ENCODE measurements around the gene DIAPH2.
"Not testable (repeated sequence)": the region's sequence is repeated elsewhere in the genome, so short reads cannot be mapped to it uniquely, and the experiment has no call there.

Gene DIAPH2

DNA sequence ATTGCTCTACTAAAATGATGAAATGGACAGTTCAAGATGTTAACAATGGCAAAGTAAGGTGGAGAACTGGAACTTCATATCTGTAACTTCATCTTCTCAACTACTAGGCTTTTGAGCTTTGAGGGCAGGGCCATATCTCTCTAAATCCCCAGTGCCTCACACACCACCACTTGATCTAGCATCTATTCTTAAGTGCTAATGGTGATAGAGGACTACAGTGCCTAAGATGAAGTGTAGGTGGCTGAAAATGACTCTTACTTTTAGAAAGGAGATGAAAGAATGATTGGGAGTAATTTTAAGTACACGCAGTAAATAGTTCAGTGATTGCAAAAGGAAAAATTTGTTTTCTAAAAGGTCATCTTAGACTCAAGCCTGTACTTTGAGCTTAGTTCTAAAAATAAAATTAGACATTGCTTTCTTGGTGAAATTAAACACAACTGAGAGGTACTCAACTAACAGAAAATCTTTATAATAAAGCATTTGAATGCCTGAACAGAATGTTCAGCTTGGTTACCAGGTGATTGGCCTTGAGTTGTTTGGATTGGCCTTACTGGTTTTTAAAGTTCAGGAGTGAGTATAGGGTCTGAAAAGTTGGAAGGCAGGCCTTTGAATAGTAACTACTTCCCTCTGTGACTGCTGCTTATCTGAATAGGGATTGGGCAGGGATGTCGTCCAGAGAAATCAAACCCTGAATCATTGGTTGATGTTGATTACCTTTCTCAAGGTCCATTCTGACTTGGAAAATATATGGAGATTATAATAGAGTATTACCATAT lies 45.4 kb downstream of the DIAPH2 start:
- TF ChIP-seq, protein P1, sequence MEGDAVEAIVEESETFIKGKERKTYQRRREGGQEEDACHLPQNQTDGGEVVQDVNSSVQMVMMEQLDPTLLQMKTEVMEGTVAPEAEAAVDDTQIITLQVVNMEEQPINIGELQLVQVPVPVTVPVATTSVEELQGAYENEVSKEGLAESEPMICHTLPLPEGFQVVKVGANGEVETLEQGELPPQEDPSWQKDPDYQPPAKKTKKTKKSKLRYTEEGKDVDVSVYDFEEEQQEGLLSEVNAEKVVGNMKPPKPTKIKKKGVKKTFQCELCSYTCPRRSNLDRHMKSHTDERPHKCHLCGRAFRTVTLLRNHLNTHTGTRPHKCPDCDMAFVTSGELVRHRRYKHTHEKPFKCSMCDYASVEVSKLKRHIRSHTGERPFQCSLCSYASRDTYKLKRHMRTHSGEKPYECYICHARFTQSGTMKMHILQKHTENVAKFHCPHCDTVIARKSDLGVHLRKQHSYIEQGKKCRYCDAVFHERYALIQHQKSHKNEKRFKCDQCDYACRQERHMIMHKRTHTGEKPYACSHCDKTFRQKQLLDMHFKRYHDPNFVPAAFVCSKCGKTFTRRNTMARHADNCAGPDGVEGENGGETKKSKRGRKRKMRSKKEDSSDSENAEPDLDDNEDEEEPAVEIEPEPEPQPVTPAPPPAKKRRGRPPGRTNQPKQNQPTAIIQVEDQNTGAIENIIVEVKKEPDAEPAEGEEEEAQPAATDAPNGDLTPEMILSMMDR (conservative IDR thresholded peaks at IDR 0.05; ENCODE audit: control insufficient read depth, insufficient read depth, low read depth, low read length) = no peak
- no peak for DNase-seq (ENCODE audit: low read depth)
- H3K4me3 ChIP-seq (ENCODE audit: control insufficient read depth, low read depth, low read length) = no peak overlapping the region

DNA sequence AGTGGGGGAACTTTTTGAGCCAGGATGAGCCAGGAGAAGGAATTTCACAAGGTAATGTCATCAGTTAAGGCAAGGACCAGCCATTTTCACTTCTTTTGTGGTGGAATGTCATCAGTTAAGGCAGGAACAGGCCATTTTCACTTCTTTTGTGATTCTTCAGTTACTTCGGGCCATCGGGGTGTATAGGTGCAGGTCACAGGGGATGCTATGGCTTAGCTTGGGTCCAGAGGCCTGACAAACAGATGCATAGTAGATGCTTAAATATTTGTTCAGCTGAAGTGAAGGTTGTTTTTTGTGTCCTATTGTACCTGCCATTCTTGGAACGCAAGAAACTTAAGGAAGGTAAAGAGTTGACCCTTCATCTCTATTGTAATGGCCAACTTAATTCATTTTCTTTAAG lies 46.4 kb downstream of the DIAPH2 start:
- not testable (repeated sequence) for H3K4me3 ChIP-seq (ENCODE audit: control insufficient read depth, low read depth, low read length); DNase-seq (ENCODE audit: low read depth)

DNA sequence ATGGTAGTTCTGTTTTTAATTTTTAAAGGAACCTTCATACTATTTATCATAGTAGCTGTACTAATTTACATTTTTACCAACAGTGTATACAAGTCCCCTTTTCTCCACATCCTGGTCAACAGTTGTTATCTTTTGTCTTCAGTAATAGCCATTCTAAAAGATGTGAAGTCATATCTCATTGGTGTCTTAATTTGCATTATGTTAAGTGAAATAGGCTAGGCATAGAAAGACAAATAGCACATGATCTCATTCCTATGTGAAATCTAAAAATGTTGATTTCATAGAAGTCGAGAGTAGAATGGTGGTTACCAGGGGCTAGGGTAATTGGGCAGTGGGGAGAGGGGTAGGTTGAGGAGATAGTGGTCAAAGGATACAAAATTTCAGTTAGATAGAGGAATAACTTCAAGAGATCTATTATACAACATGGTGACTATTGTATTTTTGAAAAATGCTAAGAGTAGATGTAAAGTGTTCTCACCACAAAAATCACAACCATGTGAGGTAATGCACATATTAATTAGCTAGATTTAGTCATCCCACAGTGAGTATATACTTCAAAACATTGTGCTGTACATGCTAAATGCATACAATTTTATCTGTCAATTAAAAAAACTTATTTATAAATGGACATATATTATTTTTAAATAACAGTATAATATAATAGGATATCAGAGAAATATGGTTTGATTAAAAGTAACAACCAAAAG lies 58.9 kb downstream of the DIAPH2 start:
- TF ChIP-seq, protein P1 (conservative IDR thresholded peaks at IDR 0.05; ENCODE audit: control insufficient read depth, insufficient read depth, low read depth, low read length) = no peak
- no peak for DNase-seq (ENCODE audit: low read depth)
- no peak overlapping the region for H3K4me3 ChIP-seq (ENCODE audit: control insufficient read depth, low read depth, low read length)

DNA sequence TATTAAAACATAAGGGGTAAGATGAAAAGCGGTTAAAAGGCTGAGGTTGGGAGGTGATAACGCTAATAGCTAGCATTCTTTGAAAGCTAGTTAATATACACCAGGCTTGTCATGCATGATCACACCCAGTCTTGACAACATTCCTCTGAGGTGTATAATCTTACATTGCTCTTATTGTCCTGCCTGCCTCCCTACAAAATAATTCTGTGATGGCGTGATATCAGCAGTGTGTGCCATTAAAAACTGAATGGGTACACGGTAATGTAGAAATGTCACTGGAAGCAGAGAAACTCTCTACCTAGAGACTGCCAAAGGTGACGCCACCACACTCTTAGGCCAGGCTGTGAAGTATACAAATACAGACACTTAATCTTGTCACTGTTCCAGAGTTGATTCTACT lies 68.1 kb downstream of the DIAPH2 start:
- TF ChIP-seq, protein P1 (conservative IDR thresholded peaks at IDR 0.05; ENCODE audit: control insufficient read depth, insufficient read depth, low read depth, low read length) = no peak
- H3K4me3 ChIP-seq (ENCODE audit: control insufficient read depth, low read depth, low read length) = no peak overlapping the region
- no peak for DNase-seq (ENCODE audit: low read depth)

DNA sequence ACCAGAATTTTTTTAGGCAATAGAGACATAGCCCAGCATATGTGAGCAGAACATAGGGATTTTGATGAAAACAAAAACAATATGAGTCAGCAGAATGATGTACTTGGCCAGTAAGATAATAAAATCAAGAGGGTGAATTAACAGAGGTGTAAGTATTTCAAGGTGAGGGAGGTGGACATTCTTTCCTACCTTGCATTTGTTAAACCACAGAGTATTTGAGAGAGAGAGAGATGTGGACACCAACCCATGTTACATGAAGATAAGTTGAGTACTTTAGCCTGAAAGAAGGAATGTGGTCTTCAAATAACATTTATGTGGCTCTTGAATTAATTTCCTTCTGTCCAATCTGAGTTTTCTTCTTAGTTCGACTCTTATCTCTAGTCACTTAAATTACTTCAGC lies 68.6 kb downstream of the DIAPH2 start:
- TF ChIP-seq, protein P1 (conservative IDR thresholded peaks at IDR 0.05; ENCODE audit: control insufficient read depth, insufficient read depth, low read depth, low read length) = no peak
- H3K4me3 ChIP-seq (ENCODE audit: control insufficient read depth, low read depth, low read length) = no peak overlapping the region
- no peak for DNase-seq (ENCODE audit: low read depth)

DNA sequence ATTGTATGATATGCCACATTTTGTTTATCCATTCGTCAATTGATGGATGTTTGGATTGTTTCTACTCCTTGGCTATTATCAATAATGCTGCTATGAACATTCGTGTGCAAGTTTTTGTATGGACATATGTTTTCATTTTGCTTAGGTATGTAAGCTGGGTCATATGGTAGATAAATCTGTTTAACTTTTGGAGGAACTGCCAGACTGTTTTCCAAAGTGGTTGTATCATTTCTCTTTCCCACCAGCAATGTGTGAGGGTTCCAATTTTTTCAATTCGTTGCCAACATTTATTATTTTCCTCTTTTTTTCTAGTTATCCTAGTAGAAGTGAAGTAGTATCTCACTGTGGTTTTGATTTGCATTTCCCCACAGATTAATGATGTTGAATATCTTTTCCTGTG lies 71.8 kb downstream of the DIAPH2 start:
- H3K4me3 ChIP-seq (ENCODE audit: control insufficient read depth, low read depth, low read length) = no peak overlapping the region
- DNase-seq (ENCODE audit: low read depth) = peak; percentile 18
- TF ChIP-seq, protein P1 (conservative IDR thresholded peaks at IDR 0.05; ENCODE audit: control insufficient read depth, insufficient read depth, low read depth, low read length) = no peak

DNA sequence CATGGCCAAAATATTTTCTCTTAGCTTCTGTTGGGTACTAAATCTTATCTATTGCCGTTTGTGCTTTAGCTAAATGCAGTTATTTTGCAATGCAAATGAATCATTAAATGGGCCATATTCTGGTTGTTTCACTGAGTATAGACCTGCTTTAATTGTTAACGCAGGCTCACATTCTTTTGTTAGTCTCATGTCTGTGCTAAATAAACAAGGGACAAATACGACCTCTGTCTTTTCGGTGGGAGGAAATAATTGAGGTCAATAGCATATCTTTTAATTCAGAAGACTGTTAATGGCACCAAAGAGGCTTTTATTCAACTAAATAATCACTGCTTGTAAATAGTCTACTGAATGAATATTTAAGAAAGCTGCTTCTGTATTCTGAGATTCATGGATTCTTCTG lies 76.9 kb downstream of the DIAPH2 start:
- no peak for DNase-seq (ENCODE audit: low read depth)
- TF ChIP-seq, protein P1 (conservative IDR thresholded peaks at IDR 0.05; ENCODE audit: control insufficient read depth, insufficient read depth, low read depth, low read length) = no peak
- no peak overlapping the region for H3K4me3 ChIP-seq (ENCODE audit: control insufficient read depth, low read depth, low read length)
